WERI-Rb-1 (cell line): ENCODE measurements around the gene CPLANE2.

Experiments used
- DNase-seq: peaks from one replicate; pipeline ENCODE4 v3.0.0-alpha.2; 2020
- H3K27ac ChIP-seq: fragments of 250-450 bp; sonication (Bioruptor Pico); 2 replicates; pipeline ENCODE4 v1.5.1; 2020; ENCODE audit warnings: mild to moderate bottlenecking, moderate library complexity
- H3K27me3 ChIP-seq: fragments of 250-450 bp; sonication (Bioruptor Pico); 2 replicates; pipeline ENCODE4 v1.5.1; 2021; ENCODE audit warnings: mild to moderate bottlenecking, low read depth, moderate library complexity; ENCODE audit not compliant: insufficient read depth, severe bottlenecking
- H3K36me3 ChIP-seq: fragments of 250-450 bp; sonication (Bioruptor Pico); 2 replicates; pipeline ENCODE4 v1.5.1; 2020; ENCODE audit warnings: mild to moderate bottlenecking, moderate library complexity
- H3K4me3 ChIP-seq: 2 replicates; pipeline ENCODE4 v1.5.1; 2011; ENCODE audit warnings: low read depth, mild to moderate bottlenecking, control low read depth, low read length
- H3K9me3 ChIP-seq: fragments of 250-450 bp; sonication (Bioruptor Pico); 2 replicates; pipeline ENCODE4 v1.5.1; 2021; ENCODE audit warnings: mild to moderate bottlenecking, moderate library complexity; ENCODE audit not compliant: severe bottlenecking
- TF ChIP-seq, protein P1 (sequence below): IDR thresholded peaks from 2 replicates; pipeline ENCODE4 v1.5.1; 2011; ENCODE audit warnings: low read depth, mild to moderate bottlenecking, control low read depth, inconsistent platforms, low read length

CPLANE2 gene

DNA sequence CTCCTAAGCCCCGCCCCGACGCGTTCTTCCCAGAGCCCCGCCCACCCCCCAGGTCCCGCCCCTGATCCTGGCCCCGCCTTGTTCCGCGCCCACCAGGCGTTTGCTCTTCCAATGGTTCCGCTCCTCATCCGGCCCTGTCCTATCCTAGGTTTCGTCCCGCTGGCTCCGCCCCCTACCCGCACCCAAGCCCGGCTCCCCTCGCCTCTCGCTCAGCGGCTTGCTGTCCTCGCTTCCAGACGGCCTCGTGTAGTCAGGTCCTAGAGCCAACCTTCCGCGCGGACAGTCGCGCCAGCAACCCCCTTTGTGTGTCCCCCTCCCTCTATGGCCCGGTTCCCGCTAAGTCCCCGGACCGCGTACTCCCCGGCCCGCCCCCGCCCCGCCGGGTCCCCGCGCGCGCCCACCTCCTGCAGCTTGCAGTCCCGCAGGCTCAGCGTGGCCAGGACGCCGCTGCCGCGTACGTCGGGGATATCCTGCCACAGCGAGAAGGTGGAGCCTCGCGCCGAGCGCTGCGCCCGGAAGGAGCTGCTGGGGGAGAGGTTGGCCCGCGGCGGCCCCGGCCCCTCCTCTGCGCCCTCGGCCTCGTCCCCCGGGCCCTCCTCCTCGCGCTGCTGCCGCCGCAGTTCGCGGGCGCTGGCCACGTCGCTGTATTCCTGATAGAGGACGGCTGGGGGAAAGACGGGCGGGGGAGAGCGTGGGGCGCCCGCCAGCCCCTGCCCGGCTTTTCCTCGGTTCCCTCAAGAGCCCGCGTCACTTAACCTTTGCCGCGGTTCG, 30.3 kb downstream of the CPLANE2 start:
- Histone ChIP-seq H3K36me3 (no peaks in the 10 kb centered on the region), H3K27me3 (no peaks in the 10 kb centered on the region), H3K4me3 (no peak overlapping the region), H3K9me3 (no peaks in the 10 kb centered on the region), H3K27ac (no peak overlapping the region)
- no peak for DNase-seq
- TF ChIP-seq, protein P1, sequence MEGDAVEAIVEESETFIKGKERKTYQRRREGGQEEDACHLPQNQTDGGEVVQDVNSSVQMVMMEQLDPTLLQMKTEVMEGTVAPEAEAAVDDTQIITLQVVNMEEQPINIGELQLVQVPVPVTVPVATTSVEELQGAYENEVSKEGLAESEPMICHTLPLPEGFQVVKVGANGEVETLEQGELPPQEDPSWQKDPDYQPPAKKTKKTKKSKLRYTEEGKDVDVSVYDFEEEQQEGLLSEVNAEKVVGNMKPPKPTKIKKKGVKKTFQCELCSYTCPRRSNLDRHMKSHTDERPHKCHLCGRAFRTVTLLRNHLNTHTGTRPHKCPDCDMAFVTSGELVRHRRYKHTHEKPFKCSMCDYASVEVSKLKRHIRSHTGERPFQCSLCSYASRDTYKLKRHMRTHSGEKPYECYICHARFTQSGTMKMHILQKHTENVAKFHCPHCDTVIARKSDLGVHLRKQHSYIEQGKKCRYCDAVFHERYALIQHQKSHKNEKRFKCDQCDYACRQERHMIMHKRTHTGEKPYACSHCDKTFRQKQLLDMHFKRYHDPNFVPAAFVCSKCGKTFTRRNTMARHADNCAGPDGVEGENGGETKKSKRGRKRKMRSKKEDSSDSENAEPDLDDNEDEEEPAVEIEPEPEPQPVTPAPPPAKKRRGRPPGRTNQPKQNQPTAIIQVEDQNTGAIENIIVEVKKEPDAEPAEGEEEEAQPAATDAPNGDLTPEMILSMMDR, result no peak

DNA sequence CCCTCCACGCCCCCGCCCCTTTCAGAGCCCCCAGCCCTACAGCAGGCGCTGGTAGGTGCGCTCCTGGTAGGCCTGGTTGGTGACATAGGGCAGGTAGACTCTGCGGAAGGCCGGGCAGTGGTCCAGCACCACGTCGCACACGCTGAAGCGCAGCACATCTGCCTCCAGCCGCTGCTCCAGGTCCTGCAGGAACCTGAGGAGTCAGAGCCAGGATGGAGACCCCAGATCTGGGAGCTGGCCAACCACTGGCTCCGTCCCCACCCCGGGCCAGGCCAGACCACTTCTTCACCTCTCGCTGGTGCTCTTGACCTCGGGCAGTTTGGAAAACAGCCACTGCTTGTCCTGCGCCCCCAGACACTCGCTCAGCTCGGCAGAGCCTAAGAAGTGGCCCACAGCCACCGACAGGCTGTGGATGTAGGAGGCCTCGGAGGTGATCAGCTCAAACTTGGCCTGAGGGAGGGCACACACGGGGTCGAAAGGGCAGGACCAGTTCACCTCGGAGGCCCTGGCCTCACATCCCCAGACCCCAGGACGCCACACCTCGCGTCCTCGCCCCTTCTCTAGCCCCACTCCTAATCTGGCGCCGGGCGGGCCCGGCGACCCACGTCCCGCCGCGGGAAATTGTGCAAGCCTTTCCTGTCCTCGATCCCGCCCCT, 31.0 kb downstream of the CPLANE2 start:
- Histone ChIP-seq H3K4me3 (no peak overlapping the region), H3K27ac (no peak overlapping the region), H3K9me3 (no peaks in the 10 kb centered on the region), H3K27me3 (no peaks in the 10 kb centered on the region), H3K36me3 (no peaks in the 10 kb centered on the region)
- TF ChIP-seq, protein P1, result no peak
- no peak for DNase-seq

DNA sequence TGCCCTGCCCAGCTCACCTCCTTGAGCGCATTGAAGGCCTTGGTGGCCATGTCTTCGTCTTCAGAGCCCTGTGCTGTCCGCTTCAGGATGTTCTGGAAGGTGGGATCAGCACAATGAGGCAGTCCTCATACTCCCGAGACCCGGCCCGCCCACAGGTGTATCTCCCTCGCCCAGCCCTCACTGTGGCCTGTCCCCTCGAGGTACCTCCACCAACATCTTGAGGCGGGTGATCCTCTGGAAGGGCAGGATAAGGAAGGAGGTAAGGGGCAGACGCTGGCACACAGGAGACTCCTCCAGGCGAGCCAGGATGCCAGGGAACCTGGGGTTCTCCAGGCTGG, 31.7 kb downstream of the CPLANE2 start:
- no peak for DNase-seq
- no peaks in the 10 kb centered on the region for H3K9me3 ChIP-seq
- TF ChIP-seq, protein P1, result no peak
- no peaks in the 10 kb centered on the region for H3K36me3 ChIP-seq
- no peaks in the 10 kb centered on the region for H3K27me3 ChIP-seq
- no peak overlapping the region for H3K27ac ChIP-seq
- no peak overlapping the region for H3K4me3 ChIP-seq

DNA sequence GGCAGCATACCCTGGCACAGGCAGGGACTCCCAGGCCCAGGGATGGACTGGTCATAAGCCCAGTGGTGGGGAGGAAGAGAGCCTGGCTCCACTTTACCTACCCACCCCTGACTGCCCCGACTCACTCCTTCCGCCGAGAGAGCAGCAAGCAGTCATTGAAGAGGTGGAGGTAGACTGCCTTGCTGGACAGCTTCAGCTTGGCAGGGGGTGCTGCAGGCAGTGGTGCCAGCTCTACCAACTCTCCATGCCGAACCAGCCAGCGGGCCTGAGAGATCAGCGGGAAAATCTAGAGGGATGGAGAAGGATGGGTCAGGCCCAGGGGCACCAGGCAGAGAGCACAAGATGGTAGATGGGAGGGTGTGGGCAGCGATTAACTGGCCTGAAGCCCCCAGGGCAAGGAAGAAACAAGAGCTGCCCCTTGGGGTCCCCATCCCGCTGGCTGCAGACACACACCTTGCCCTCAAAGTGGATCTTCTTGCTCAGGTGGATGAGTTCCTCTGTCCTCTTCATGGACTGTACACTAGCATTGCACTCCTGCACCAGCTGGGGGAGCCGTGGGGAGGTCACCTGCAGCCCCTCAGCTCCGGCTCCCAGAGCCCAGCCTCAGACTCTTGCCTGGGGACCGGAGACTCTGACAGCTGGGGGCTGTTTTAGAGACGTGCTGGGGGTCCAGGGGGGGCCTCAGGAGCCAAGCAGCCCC, 32.2 kb downstream of the CPLANE2 start:
- Histone ChIP-seq H3K27ac (no peak overlapping the region), H3K27me3 (no peaks in the 10 kb centered on the region), H3K9me3 (no peaks in the 10 kb centered on the region), H3K36me3 (no peaks in the 10 kb centered on the region), H3K4me3 (no peak overlapping the region)
- TF ChIP-seq, protein P1, result peak; percentile 81
- peak; percentile 65 for DNase-seq

DNA sequence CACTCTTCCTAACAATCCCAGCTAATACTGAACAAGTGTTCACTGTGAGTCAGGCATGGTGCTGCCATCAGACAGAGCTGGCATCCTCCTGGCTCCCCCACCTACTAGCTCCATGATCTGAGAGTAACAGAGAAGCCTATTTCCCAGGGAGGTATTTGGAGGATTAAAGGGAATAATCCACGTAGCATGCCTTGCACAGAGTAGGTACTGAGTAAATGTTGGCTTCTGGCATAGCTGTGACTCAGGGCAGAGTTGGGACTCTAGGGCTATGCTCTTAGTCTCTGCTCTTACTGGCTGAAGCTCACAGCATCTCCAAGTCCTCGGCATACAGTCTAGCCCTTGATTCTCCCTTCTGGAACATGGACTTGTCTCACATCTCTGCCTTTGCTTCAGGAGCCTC, 32.8 kb downstream of the CPLANE2 start:
- no peak overlapping the region for H3K4me3 ChIP-seq
- H3K27me3 ChIP-seq, result no peaks in the 10 kb centered on the region
- no peaks in the 10 kb centered on the region for H3K36me3 ChIP-seq
- no peak for DNase-seq
- H3K9me3 ChIP-seq, result no peaks in the 10 kb centered on the region
- no peak overlapping the region for H3K27ac ChIP-seq
- TF ChIP-seq, protein P1, result no peak
